ENCODE data around the gene ANAPC5.

Gene ANAPC5

GRCh38 chr12:121357331-121357730 is 5.1 kb upstream of the ANAPC5 start:
- TF ChIP-seq CTCF (IDR thresholded peaks at IDR 0.05), result no peak
- no peaks in the 10 kb centered on the region for H3K36me3 ChIP-seq
- H3K4me1 ChIP-seq (ENCODE audit: control insufficient read depth in 1 of 2, insufficient read depth in 1 of 2, low read depth in 1 of 2, low read length in 1 of 2), result peaks cover 6 to 7% of the 10 kb centered on the region in 2 experiments
- no peak overlapping the region for H3K27ac ChIP-seq
- H3K9me3 ChIP-seq, result no peaks in the 10 kb centered on the region
- no peaks in the 10 kb centered on the region for H3K27me3 ChIP-seq
- no peak overlapping the region for H3K4me3 ChIP-seq (ENCODE audit: low read depth in 1 of 2, low read length in 1 of 2)

GRCh38 chr12:121356657-121357056 is 4.4 kb upstream of the ANAPC5 start:
- Histone ChIP-seq H3K4me3 (ENCODE audit: low read depth in 1 of 2, low read length in 1 of 2) (no peak overlapping the region), H3K27ac (no peak overlapping the region), H3K27me3 (no peaks in the 10 kb centered on the region), H3K9me3 (no peaks in the 10 kb centered on the region), H3K36me3 (no peaks in the 10 kb centered on the region), H3K4me1 (ENCODE audit: control insufficient read depth in 1 of 2, insufficient read depth in 1 of 2, low read depth in 1 of 2, low read length in 1 of 2) (peaks cover 6 to 11% of the 10 kb centered on the region in 2 experiments)
- TF ChIP-seq CTCF (IDR thresholded peaks at IDR 0.05), result no peak

DNA sequence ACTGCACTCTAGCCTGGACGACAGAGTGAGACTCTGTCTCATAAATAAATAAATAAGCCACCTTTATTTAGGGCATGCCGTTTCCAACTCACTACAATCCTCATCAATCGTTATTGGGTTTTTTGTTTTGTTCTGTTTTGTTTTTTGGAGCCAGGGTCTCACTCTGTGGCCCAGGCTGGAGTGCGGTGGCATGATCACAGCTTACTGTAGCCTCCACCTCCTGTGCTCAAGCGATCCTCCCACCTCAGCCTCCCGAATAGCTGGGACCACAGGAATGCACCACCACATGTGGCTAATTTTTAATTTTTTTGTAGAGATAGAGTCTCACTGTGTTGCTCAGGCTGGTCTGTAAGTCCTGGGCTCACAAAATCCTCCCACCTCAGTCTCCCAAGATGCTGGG is 3.6 kb upstream of the ANAPC5 start:
- Histone ChIP-seq H3K36me3 (no peaks in the 10 kb centered on the region), H3K9me3 (no peaks in the 10 kb centered on the region), H3K4me3 (ENCODE audit: low read depth in 1 of 2, low read length in 1 of 2) (no peak overlapping the region), H3K4me1 (ENCODE audit: control insufficient read depth in 1 of 2, insufficient read depth in 1 of 2, low read depth in 1 of 2, low read length in 1 of 2) (peaks cover 14 to 19% of the 10 kb centered on the region in 2 experiments), H3K27me3 (no peaks in the 10 kb centered on the region), H3K27ac (no peak overlapping the region)
- no peak for TF ChIP-seq CTCF (IDR thresholded peaks at IDR 0.05)

GRCh38 chr12:121352682-121353018 is 439 bp upstream of the ANAPC5 start:
- peak overlapping the region; percentile 87 for H3K27ac ChIP-seq

GRCh38 chr12:121346747-121347146 is 5.5 kb downstream of the ANAPC5 start:
- Histone ChIP-seq H3K4me1 (ENCODE audit: control insufficient read depth in 1 of 2, insufficient read depth in 1 of 2, low read depth in 1 of 2, low read length in 1 of 2) (peaks cover 8 to 9% of the 10 kb centered on the region in 2 experiments), H3K27ac (no peak overlapping the region), H3K27me3 (no peaks in the 10 kb centered on the region), H3K4me3 (ENCODE audit: low read depth in 1 of 2, low read length in 1 of 2) (no peak overlapping the region), H3K36me3 (peaks cover 36% of the 10 kb centered on the region), H3K9me3 (no peaks in the 10 kb centered on the region)
- no peak for TF ChIP-seq CTCF (IDR thresholded peaks at IDR 0.05)

More at GRCh38 chr12:121352682-121353018, 439 bp upstream of the ANAPC5 start:
- H3K27me3 ChIP-seq, result no peaks in the 10 kb centered on the region
- peaks cover 15 to 19% of the 10 kb centered on the region in 2 experiments for H3K4me1 ChIP-seq (ENCODE audit: control insufficient read depth in 1 of 2, insufficient read depth in 1 of 2, low read depth in 1 of 2, low read length in 1 of 2)
- no peak for TF ChIP-seq CTCF (IDR thresholded peaks at IDR 0.05)
- H3K36me3 ChIP-seq, result no peaks in the 10 kb centered on the region
- H3K4me3 ChIP-seq (ENCODE audit: low read depth in 1 of 2, low read length in 1 of 2), result peak overlapping the region; percentile 87 to 89
- no peaks in the 10 kb centered on the region for H3K9me3 ChIP-seq

Data from neutrophil (primary cell).